Muscle of arm (tissue), 12 donors: ENCODE measurements around the gene MTHFD1L. TPM values are rescaled to one million over a fixed set of nuclear protein-coding genes. Genes with fewer than 3 reads are reported as not detected.
"Not testable (repeated sequence)": the region's sequence is repeated elsewhere in the genome, so short reads cannot be mapped to it uniquely, and the experiment has no call there.

Source experiments
- DNase-seq: peaks from one replicate; pipeline ENCODE4 v3.0.0-alpha.2; 2013
- polyA plus RNA-seq, 12 donors: library from polyadenylated mRNA; unstranded; fragments of 120-200 nt; gene quantifications; one replicate each; pipeline ENCODE4 v1.2.1, GENCODE V29; 2013; ENCODE audit not compliant: insufficient read length in 12 of 12

MTHFD1L gene
- polyA plus RNA-seq, 12 donors = 18.1 to 32.4 (median 28.2) TPM; not detected in 1

GRCh38 chr6:151063352-151063751 is 197.8 kb downstream of the MTHFD1L start:
- DNase-seq = peak; percentile 68

- DNase-seq = peak; percentile 69
Observed at GRCh38 chr6:151063842-151064647, 198.5 kb downstream of the MTHFD1L start.

- DNase-seq = no peak
Observed at GRCh38 chr6:151065027-151065815, 199.7 kb downstream of the MTHFD1L start.

GRCh38 chr6:151067684-151068596 is 202.4 kb downstream of the MTHFD1L start:
- DNase-seq = peak; percentile 57

- DNase-seq = no peak
Observed at GRCh38 chr6:151068761-151069312, 203.3 kb downstream of the MTHFD1L start.

GRCh38 chr6:151069641-151070040 is 204.1 kb downstream of the MTHFD1L start:
- DNase-seq = no peak

GRCh38 chr6:151070631-151071051 is 205.1 kb downstream of the MTHFD1L start:
- no peak for DNase-seq

- peak; percentile 51 for DNase-seq
Observed at GRCh38 chr6:151071295-151071694, 205.8 kb downstream of the MTHFD1L start.

- DNase-seq = no peak
Observed at GRCh38 chr6:151073146-151073545, 207.6 kb downstream of the MTHFD1L start.

- DNase-seq = no peak
Observed at GRCh38 chr6:151073701-151074100, 208.2 kb downstream of the MTHFD1L start.

GRCh38 chr6:151075005-151075404 is 209.5 kb downstream of the MTHFD1L start:
- DNase-seq = no peak

GRCh38 chr6:151075527-151075926 is 210.0 kb downstream of the MTHFD1L start:
- no peak for DNase-seq

- no peak for DNase-seq
Observed at GRCh38 chr6:151075930-151076555, 210.5 kb downstream of the MTHFD1L start.

GRCh38 chr6:151078655-151079054 is 213.2 kb downstream of the MTHFD1L start:
- DNase-seq = no peak

- no peak for DNase-seq
Observed at GRCh38 chr6:151081656-151082055, 216.2 kb downstream of the MTHFD1L start.

- no peak for DNase-seq
Observed at GRCh38 chr6:151082079-151082478, 216.6 kb downstream of the MTHFD1L start.

- DNase-seq = no peak
Observed at GRCh38 chr6:151084275-151084674, 218.8 kb downstream of the MTHFD1L start.

- DNase-seq = not testable (repeated sequence)
Observed at GRCh38 chr6:151087055-151087454, 221.6 kb downstream of the MTHFD1L start.

- no peak for DNase-seq
Observed at GRCh38 chr6:151087861-151088598, 222.5 kb downstream of the MTHFD1L start.

- no peak for DNase-seq
Observed at GRCh38 chr6:151088599-151088935, 223.1 kb downstream of the MTHFD1L start.
